GM10266 (cell line): ENCODE results near the gene HSH2D.
"Not testable (repeated sequence)": the region's sequence is repeated elsewhere in the genome, so short reads cannot be mapped to it uniquely, and the experiment has no call there.

Experiments used
- DNase-seq: peaks from one replicate; pipeline ENCODE4 v3.0.0; 2012; ENCODE audit errors: extremely low spot score
- TF ChIP-seq, protein P1 (sequence below): IDR thresholded peaks from 2 replicates; pipeline ENCODE4 v1.5.1; 2012; ENCODE audit warnings: mild to moderate bottlenecking, low read depth; ENCODE audit not compliant: control insufficient read depth, insufficient read depth; ENCODE audit errors: missing control alignments

Gene HSH2D, protein sequence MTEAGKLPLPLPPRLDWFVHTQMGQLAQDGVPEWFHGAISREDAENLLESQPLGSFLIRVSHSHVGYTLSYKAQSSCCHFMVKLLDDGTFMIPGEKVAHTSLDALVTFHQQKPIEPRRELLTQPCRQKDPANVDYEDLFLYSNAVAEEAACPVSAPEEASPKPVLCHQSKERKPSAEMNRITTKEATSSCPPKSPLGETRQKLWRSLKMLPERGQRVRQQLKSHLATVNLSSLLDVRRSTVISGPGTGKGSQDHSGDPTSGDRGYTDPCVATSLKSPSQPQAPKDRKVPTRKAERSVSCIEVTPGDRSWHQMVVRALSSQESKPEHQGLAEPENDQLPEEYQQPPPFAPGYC

DNA sequence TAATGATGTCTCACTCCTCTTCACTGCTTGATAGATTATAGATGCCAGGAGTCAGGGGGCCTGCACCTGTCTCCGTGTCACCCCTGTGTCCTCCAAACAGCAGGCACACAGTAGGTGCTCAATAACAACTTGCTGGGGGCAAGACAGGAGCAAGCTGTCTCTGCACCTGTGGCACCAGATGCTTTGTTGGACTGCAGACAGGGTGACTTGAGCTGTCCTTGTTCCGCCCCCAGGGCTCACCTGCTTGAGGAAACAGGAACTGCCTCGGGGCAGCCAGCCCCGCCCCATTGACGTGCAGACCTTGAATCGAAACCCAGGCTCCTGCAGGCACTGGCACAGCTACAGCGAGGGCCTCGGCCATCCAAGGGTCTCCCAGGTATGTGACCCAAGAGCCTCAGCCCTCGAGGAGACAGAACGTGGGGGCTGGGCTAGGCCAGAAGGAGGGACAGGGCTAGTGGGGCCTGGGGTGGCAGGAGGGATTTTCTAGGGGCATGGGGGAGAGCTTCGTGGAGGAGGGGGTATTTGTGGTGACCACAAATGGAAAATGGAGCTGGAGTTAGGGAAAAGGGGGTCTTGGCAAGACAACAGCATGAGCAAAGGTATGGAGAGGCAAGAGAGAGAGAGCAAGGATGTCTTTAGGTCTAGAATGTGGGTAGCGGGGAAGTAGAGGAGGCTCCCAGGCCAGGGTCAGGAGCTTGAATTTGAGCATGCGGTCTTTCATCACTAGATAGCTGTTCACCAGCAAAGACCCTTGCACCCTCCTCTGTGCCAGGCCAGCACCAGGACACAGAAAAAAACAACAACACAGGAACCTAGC lies at the start of gene HSH2D:
Gene HSH2D (plus strand): TSS at position 287 of the 817 bp plus-strand sequence. CDS start 5,066 bp downstream, outside the sequence.
- TF ChIP-seq, protein P1, sequence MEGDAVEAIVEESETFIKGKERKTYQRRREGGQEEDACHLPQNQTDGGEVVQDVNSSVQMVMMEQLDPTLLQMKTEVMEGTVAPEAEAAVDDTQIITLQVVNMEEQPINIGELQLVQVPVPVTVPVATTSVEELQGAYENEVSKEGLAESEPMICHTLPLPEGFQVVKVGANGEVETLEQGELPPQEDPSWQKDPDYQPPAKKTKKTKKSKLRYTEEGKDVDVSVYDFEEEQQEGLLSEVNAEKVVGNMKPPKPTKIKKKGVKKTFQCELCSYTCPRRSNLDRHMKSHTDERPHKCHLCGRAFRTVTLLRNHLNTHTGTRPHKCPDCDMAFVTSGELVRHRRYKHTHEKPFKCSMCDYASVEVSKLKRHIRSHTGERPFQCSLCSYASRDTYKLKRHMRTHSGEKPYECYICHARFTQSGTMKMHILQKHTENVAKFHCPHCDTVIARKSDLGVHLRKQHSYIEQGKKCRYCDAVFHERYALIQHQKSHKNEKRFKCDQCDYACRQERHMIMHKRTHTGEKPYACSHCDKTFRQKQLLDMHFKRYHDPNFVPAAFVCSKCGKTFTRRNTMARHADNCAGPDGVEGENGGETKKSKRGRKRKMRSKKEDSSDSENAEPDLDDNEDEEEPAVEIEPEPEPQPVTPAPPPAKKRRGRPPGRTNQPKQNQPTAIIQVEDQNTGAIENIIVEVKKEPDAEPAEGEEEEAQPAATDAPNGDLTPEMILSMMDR = no peak
- DNase-seq = peak; percentile 69

DNA sequence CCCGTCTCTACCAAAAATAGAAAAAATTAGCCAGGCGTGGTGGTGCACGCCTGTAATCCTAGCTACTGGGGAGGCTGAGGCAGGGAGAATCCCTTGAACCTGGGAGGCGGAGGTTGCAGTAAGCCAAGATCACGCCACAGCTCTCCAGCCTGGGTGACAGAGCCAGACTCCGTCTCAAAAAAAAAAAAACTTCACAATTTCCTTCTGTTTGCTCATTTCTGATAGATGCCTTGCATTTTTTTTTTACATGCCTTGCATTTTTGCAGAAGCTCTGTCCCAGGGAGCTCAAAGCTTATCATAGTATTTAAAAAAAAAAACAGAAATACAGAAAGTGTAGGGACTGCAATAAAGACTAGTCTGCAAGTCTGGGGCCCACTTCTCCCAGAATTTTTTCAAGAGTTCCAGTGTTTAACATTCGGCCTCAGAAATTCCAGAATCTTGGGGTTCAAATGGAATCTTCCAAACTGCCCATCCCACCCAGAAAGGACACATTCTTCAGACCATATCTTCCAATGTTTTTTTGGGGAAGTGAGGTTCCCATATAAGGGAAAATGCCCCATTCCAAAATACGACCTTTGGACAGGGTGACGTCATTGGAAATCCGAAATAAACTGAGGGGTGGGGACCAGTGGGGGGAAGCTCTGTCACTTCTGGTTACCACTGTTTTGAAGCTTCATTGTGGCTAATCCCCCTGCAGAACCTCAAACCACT lies 49.0 kb upstream of the HSH2D start:
- no peak for DNase-seq
- TF ChIP-seq, protein P1 = no peak

DNA sequence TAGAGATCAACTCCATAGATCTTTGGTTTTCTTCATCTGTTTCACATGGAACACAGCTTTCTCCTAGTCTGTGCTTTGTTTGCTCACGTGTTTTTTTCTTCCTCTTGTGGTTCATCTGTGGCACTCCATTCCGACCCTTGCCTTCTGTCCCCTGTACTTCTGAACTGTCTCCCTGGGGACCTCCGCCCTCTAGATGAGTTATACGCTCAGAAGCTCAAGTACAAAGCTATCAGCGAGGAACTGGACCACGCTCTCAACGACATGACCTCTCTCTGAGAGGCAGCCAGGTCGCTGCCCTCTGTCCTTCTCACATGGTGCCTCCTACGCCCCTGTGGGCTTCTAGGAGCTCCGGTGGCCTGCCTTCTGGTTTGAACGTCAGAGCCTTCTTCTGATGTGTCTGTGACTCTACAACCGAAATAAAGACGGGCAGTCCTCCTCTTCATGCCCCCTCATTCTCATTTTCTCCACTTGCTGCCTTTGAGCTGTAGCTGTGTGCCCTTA lies 48.4 kb upstream of the HSH2D start:
- no peak for DNase-seq
- TF ChIP-seq, protein P1 = no peak

DNA sequence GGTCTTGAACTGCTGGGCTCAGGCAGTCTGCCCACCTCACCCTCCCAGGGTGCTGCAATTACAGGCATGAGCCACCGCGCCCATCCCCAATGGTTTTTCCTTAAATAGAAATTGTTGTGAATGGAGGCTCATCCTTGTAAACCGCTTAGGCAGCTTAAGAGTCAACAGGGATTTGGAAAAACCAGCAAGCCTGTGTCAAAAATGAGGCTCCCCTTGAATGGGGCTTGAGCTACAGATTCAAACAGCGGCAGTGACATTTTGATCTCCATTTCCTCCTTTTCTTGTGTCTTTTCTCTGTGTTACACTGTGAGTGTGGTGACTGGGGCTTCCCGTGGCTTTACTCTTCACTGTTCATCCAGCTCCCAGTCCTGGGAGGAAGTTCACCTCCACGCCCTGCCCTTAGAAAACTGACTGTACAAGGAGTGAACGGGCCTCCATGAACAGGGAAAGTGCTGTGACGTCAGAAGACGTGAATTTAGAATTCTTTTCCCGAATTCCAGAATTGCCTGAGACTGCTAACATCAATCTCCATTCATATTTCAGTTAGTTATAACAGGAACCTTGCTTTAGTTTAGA lies 47.1 kb upstream of the HSH2D start:
- no peak for DNase-seq
- TF ChIP-seq, protein P1 = no peak

DNA sequence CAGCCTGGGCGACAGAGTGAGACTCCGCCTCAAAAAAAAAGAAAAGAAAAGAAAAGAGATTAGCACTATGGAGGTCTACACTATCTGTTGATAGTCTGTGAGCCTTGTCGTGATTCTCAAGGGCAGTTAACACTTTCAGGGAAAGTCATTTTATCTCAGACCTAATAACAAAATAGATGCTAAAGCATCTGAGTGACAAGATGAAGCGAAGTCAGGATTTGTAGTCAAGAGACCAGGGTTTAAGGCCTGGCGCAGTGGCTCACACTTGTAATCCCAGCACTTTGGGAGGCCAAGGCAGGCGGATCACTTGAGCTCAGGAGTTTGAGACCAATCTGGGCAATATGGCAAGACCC lies 45.1 kb upstream of the HSH2D start:
- TF ChIP-seq, protein P1 = no peak
- no peak for DNase-seq

DNA sequence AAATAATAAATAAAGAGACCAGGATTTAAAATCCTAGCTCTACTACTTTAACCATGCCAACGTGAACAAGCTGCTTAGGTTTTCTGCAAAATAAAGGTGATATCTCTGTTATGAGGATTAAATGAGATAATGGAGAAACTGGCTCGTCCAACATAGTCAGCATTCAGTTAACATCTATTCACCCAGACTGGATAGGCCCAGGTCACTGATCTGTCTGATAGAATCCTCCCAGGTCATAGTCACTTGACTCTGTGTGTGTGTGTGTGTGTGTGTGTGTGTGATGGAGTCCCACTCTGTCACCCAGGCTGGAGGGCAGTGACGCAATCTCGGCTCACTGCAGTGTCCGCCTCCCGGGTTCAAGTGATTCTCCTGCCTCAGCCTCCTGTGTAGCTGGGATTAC lies 44.7 kb upstream of the HSH2D start:
- no peak for DNase-seq
- TF ChIP-seq, protein P1 = no peak

DNA sequence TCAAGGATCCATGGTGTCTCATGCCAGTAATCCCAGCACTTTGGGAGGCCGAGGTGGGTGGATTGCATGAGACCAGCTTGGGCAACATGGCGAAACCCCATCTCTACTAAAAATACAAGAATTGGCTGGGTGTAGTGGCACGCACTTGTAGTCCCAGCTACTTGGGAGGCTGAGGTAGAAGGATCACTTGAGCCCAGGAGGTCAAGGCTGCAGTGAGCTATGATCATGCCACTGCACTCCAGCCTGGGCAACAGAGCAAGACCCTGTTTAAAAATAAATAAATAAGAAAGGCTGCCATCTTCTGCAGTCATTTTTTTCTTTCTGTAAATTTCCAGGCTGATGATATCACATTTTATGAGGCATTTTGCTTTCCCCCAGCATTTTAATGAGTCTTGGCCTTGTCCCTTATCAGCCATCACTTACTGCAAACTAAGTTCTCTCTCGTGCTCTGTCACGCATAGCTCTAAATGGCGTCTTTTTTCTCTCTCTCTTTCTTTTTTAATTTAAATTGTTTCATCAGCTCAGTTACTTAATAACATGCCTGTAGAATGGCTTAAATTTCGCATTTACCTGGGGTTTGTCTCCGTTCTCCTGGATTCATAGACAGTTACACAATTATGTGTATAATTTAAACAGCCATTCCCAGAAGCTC lies 44.0 kb upstream of the HSH2D start:
- DNase-seq = not testable (repeated sequence)
